Ovary (tissue), 3 donors: ENCODE results near the gene CRKL.

Experiments used
- CTCF ChIP-seq, 3 donors: fragments of 450-650 bp in 2 of 3; fragments of 200-600 bp in 1 of 3; IDR thresholded peaks; one replicate each; pipeline versions ENCODE4 v1.5.1 to v1.8.0; 2016 to 2022; ENCODE audit warnings: antibody characterized with exemption in 3 of 3, mild to moderate bottlenecking in 1 of 3
- POLR2A ChIP-seq: fragments of 450-650 bp; IDR thresholded peaks from one replicate; pipeline ENCODE4 v1.6.1; 2017; ENCODE audit warnings: antibody characterized with exemption, mild to moderate bottlenecking, moderate library complexity
- donor health status: DM: no; HTN: no; CAD: no.

GRCh38 chr22:20979940-20980453 is 62.8 kb downstream of the CRKL start:
- TF ChIP-seq CTCF (IDR thresholded peaks at IDR 0.05) (no peak), POLR2A (no peak)
